Erythroblast (primary cell): ENCODE results near the gene SLC35F4.

Experiments
- DNase-seq, 2 experiments: peaks; one replicate each; lab custom pipeline; 2025; lab: John Stamatoyannopoulos, UW
- GATA1 ChIP-seq: IDR thresholded peaks from 2 replicates; pipeline ENCODE4 v1.6.1; 2011; ENCODE audit warnings: low read depth, mild to moderate bottlenecking, control low read depth, low read length, moderate library complexity
- POLR2A ChIP-seq: IDR thresholded peaks from 2 replicates; pipeline ENCODE4 v1.6.1; 2011; ENCODE audit warnings: mild to moderate bottlenecking, low read length

The SLC35F4 gene

DNA sequence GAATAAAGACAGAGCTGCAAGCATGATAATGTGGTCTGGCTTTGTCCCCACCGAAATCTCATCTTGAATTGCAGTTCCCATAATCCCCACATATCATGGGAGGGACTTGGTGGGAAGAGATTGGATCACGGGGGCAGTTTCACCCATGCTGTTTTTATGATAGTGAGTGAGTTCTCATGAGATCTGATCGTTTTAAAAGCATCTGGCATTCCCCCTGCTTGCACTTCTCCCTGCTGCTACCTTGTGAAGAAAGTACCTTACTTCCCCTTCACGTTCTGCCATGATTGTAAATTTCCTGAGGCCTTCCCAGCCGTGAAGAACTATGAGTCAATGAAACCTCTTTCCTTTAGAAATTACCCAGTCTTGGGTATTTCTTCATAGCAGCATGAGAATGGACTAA is 158.7 kb downstream of the SLC35F4 start:
- TF ChIP-seq GATA1 (no peak), POLR2A (no peak)
- DNase-seq = no peak

- no peak for DNase-seq
- TF ChIP-seq GATA1 (no peak), POLR2A (no peak)
Observed at GRCh38 chr14:57704763-57705162, 161.1 kb downstream of the SLC35F4 start.

DNA sequence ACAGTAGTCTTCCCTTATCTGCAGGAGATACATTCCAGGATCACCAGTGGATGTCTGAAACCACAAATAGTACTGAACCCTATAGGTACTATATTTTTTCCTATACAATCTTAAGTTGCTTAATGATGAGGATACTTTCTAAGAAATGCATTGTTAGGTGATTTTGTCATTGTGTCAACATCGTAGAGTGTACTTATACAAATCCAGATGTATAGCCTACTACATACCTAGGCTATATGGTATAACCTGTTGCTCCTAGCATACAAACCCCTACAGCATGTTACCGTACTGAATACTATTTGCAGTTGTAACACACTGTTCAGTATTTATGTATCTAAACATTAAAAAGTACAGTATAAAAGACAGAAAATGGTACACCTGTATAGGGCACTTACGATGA is 165.9 kb downstream of the SLC35F4 start:
- DNase-seq = no peak
- no peak for TF ChIP-seq POLR2A
- TF ChIP-seq GATA1 = no peak

GRCh38 chr14:57692671-57693070 is 173.2 kb downstream of the SLC35F4 start:
- DNase-seq = peak; percentile 7 to 37

DNA sequence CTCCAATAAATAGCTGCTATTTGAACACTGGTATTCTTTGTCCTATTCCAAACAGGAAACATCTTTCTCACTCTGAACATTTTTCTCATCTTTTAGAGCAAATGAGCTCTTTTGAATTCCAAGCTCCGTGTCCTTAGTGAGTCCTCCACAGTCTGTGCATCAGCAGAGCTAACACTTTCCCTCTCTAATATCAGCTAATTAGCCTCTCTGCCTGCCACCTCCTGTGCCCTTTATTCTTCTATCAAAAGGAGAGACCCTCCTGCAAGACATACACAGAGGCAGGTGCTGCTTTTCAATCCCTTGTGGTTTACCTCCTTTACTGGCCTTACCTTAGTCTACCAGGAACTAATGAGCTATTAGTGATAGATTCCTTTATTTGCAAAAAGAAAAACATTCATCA is 178.5 kb downstream of the SLC35F4 start:
- TF ChIP-seq GATA1 = no peak
- DNase-seq = no peak

More at GRCh38 chr14:57692671-57693070, 173.2 kb downstream of the SLC35F4 start:
- TF ChIP-seq GATA1 (no peak), POLR2A (no peak)

DNA sequence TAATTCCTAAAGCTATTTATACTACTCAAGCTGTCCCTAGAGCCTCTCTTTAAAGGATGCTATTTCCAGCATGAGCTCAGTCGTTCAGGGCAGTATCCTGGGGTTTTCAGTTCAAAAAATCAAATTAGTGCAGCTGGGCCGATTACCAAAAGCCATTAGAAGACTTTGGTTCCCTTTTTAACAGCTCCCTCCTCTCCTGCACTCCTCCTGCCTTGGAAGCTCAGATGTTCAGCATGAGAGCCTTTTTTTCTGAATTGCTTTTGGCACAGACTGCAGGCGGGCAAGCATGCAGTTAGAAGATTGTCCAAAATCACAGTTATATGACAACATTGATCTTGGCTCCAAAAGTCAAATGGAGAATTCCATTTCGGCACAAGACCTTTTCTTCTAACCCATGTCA is 179.6 kb downstream of the SLC35F4 start:
- no peak for TF ChIP-seq POLR2A
- no peak for TF ChIP-seq GATA1
- DNase-seq = no peak

DNA sequence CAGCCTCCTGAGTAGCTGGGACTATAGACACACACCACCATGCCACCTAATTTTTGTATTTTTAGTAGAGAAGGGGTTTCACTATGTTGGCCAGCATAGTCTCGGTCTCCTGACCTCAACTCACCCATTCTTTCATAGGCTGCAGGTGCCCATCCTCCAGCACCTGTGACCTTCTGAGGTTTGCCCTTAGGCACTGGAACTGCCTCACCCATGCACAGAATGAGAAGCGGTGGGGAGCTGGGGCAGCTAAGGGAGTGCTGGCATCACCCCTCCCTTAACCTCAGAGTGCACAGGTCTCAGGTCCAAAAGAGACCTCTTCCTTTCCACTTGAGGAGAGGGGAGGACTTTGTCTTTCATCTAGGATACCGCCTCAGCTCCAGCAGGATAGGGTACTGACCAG is 194.9 kb downstream of the SLC35F4 start:
- no peak for TF ChIP-seq POLR2A
- no peak for TF ChIP-seq GATA1
- no peak for DNase-seq

GRCh38 chr14:57660208-57660607 is 205.7 kb downstream of the SLC35F4 start:
- no peak for TF ChIP-seq GATA1
- no peak for TF ChIP-seq POLR2A
- DNase-seq = no peak

GRCh38 chr14:57659052-57659451 is 206.8 kb downstream of the SLC35F4 start:
- DNase-seq = no peak
- no peak for TF ChIP-seq GATA1
- TF ChIP-seq POLR2A = no peak

- DNase-seq = no peak
- TF ChIP-seq POLR2A (no peak), GATA1 (no peak)
Observed at GRCh38 chr14:57657487-57657886, 208.4 kb downstream of the SLC35F4 start.

DNA sequence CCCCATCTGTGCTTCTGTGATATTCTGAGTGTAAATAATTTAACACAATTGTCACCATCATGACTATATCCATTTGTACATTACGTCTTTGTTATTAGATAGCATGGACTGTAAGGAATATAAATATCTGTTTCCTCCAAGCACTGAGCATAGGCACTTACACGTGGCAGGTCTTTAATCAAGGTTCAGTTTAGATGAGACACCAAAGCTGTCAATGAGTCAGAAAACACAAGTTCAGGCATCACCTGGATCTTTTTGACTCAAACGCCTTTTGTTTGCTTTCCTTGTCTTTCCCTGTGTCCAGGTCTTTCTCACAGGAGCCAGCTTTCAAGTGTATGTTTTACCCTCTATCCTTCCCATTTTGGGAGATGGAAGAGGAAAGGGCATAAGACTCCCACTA is 209.0 kb downstream of the SLC35F4 start:
- DNase-seq = no peak
- no peak for TF ChIP-seq POLR2A
- no peak for TF ChIP-seq GATA1

GRCh38 chr14:57652769-57653168 is 213.1 kb downstream of the SLC35F4 start:
- DNase-seq = no peak
- TF ChIP-seq POLR2A (no peak), GATA1 (no peak)

GRCh38 chr14:57641776-57642175 is 224.1 kb downstream of the SLC35F4 start:
- TF ChIP-seq GATA1 (no peak), POLR2A (no peak)
- no peak for DNase-seq

GRCh38 chr14:57640036-57640435 is 225.9 kb downstream of the SLC35F4 start:
- no peak for DNase-seq
- TF ChIP-seq POLR2A (no peak), GATA1 (no peak)

DNA sequence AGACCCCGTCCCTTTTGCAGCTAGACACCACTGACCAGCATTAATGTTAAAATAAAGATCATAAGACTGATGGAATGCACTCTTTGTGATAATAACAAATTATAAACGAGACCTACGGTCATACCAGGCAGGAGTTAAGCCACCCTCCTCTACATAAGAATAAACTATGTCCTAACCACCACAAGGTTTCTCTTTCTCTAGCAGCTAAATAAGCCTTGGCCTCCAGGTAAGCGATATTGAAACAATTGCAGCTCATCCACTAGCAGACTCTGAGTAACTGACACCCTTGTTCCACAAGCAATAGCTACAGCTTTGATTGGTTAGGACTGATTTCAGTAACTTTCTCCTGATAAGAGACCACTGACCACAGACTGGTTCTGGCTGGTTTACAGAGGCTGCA is 228.0 kb downstream of the SLC35F4 start:
- TF ChIP-seq GATA1 = no peak
- no peak for TF ChIP-seq POLR2A
- no peak for DNase-seq
